22Rv1 (cell line): Measurements from ENCODE around the gene RDM1.

Experiments
- CTCF ChIP-seq: fragments of 450-650 bp; IDR thresholded peaks from 2 replicates; pipeline ENCODE4 v1.5.1; 2017; ENCODE audit warnings: mild to moderate bottlenecking
- ZFX ChIP-seq: fragments of 450-650 bp; IDR thresholded peaks from 2 replicates; pipeline ENCODE4 v1.6.1; 2017; ENCODE audit warnings: antibody characterized with exemption, borderline replicate concordance

GRCh38 chr17:35912942-35913341, 17.6 kb downstream of the RDM1 start:
- TF ChIP-seq CTCF (no peak), ZFX (no peak)
